ENCODE data around the gene CABCOCO1.

DNA sequence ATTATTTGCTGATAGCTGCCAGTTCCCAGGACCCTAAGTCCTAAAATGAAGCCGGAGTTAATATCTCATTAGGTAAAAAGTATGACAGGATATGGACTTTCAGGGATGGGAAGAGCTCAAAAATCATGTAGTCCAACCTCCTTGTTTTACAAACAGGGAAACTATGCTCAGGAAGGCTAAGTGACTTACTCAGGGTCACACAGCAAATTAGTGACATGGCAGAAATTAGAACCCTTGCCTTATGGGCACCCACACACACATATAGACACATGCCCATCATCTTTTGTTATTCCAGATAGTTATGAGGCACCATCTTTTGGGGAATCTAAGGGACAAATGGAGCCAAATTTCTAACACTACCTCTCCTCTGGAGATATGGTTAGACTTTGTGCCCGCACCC lies 147.5 kb downstream of the CABCOCO1 start:
- TF ChIP-seq, protein P1, sequence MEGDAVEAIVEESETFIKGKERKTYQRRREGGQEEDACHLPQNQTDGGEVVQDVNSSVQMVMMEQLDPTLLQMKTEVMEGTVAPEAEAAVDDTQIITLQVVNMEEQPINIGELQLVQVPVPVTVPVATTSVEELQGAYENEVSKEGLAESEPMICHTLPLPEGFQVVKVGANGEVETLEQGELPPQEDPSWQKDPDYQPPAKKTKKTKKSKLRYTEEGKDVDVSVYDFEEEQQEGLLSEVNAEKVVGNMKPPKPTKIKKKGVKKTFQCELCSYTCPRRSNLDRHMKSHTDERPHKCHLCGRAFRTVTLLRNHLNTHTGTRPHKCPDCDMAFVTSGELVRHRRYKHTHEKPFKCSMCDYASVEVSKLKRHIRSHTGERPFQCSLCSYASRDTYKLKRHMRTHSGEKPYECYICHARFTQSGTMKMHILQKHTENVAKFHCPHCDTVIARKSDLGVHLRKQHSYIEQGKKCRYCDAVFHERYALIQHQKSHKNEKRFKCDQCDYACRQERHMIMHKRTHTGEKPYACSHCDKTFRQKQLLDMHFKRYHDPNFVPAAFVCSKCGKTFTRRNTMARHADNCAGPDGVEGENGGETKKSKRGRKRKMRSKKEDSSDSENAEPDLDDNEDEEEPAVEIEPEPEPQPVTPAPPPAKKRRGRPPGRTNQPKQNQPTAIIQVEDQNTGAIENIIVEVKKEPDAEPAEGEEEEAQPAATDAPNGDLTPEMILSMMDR (IDR thresholded peaks at IDR 0.05; ENCODE audit: low read depth, low read length), result no peak
- no peak for TF ChIP-seq EZH2phosphoT487 (IDR thresholded peaks at IDR 0.05; ENCODE audit: low read depth)
